ENCODE results near the gene CCNB3.
A peak's percentile ranks its signal among the peaks of the same experiment; 100 is the strongest.
"Not testable (repeated sequence)": the region's sequence is repeated elsewhere in the genome, so short reads cannot be mapped to it uniquely, and the experiment has no call there.

The CCNB3 gene

GRCh38 chrX:50204364-50204899 lies at the start of gene CCNB3:
Gene CCNB3, plus strand, starts transcription at chrX:50204765. Its CDS starts 80,399 bp downstream, at chrX:50285164.
- DNase-seq, result peak; percentile 64 to 73

GRCh38 chrX:50157545-50158135 lies 46.9 kb upstream of the CCNB3 start:
- DNase-seq, result no peak

- DNase-seq, result no peak
Observed at GRCh38 chrX:50158593-50158992, 46.0 kb upstream of the CCNB3 start.

GRCh38 chrX:50161127-50161526 lies 43.4 kb upstream of the CCNB3 start:
- DNase-seq, result no peak

- DNase-seq, result no peak
Observed at GRCh38 chrX:50165727-50166126, 38.8 kb upstream of the CCNB3 start.

GRCh38 chrX:50167366-50167765 lies 37.2 kb upstream of the CCNB3 start:
- no peak for DNase-seq

GRCh38 chrX:50168241-50168687 lies 36.3 kb upstream of the CCNB3 start:
- DNase-seq, result no peak

GRCh38 chrX:50169717-50170116 lies 34.8 kb upstream of the CCNB3 start:
- no peak for DNase-seq

- DNase-seq, result no peak
Observed at GRCh38 chrX:50180073-50180940, 24.3 kb upstream of the CCNB3 start.

- DNase-seq, result no peak
Observed at GRCh38 chrX:50183891-50184290, 20.7 kb upstream of the CCNB3 start.

- DNase-seq, result no peak
Observed at GRCh38 chrX:50188859-50189600, 15.5 kb upstream of the CCNB3 start.

- DNase-seq, result no peak
Observed at GRCh38 chrX:50198348-50198747, 6.2 kb upstream of the CCNB3 start.

- DNase-seq, result no peak
Observed at GRCh38 chrX:50200907-50201306, 3.7 kb upstream of the CCNB3 start, which contains the start of gene AKAP4. Gene AKAP4, minus strand, starts transcription at chrX:50201007. Its CDS starts 118 bp downstream, at chrX:50200889.

- DNase-seq, result no peak
Observed at GRCh38 chrX:50202539-50202938, 2.0 kb upstream of the CCNB3 start.

GRCh38 chrX:50206753-50207152 lies 2.2 kb downstream of the CCNB3 start:
- no peak for DNase-seq

GRCh38 chrX:50211510-50211909 lies 6.9 kb downstream of the CCNB3 start:
- DNase-seq, result no peak

- no peak for DNase-seq
Observed at GRCh38 chrX:50281253-50281652, 76.7 kb downstream of the CCNB3 start.

- DNase-seq, result no peak
Observed at GRCh38 chrX:50327235-50327634, 122.7 kb downstream of the CCNB3 start.

GRCh38 chrX:50332668-50333067 lies 128.1 kb downstream of the CCNB3 start:
- not testable (repeated sequence) for DNase-seq

GRCh38 chrX:50333308-50333707 lies 128.7 kb downstream of the CCNB3 start:
- no peak for DNase-seq

GRCh38 chrX:50343917-50344316 lies 139.4 kb downstream of the CCNB3 start:
- DNase-seq, result no peak

- no peak for DNase-seq
Observed at GRCh38 chrX:50372966-50373365, 168.4 kb downstream of the CCNB3 start.

All from stimulated activated CD4-positive, alpha-beta T cell treated with anti-CD3 and anti-CD28 coated beads, Interleukin-2, amount 100 ng/mL, for 24 hours (primary cell).